Measurements from ENCODE around the gene TMEM179B. TPM values are rescaled to one million over a fixed set of nuclear protein-coding genes. Genes with fewer than 3 reads are reported as not detected.
A peak's percentile ranks its signal among the peaks of the same experiment; 100 is the strongest.

The TMEM179B gene
- total and polyA plus RNA-seq, 9 of the 15 experiments (the other 6 are each of a cell fraction or from before 2014, with no cell fraction given) = 27.7 to 105 (median 37.0) TPM

DNA sequence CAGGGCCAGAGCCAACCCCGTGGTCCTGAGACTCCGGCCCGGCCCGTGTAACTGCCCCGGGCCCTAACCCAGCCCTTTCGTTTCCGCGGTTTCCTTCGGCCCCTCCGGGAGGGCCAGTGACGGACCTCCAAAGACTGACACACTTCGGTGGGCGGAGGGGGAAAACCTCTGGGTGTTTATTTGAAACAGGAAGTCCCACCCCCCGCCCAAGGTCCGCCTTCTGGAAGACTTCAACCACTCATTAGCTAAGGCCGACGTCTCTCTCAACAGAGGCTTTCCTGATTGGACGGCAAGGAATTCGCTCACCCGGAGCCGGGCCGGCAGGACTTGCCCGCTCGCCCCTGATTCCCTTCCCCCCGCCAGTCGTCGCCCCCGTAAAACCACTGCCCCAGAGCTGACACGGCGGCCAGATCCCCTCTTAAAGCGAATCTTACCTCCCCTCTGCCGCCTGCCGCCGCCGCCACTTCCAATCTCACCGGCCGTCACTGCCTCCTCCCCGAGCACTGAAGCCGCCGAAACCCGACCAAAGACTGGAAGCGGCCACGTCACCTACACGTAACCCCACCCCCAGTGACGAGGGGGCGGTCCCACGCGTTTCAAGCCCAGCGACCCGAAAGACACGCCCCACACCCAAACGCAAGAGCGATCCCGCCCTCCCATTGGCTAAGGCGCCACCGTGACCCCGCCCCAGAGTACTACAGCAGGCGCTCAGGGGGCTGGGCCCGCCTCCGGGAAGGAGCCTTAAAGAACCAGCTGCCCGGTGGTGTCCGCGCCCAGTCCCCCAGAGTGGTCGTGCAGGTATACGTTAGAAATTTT lies 44.5 kb downstream of the TMEM179B start, which contains the start of gene STX5 (continued):
- TF ChIP-seq ZBTB7A (IDR thresholded peaks at IDR 0.05; ENCODE audit: borderline replicate concordance, control insufficient read depth, low read depth, low read length) (peak; percentile 23; the same call in 1 of the 2 replicates), ETV5 (CRISPR knock-in tag; IDR thresholded peaks at IDR 0.05; ENCODE audit: low read depth) (no peak), ESRRB (CRISPR knock-in tag; IDR thresholded peaks at IDR 0.05; ENCODE audit: borderline replicate concordance) (no peak), ZNF584 (CRISPR knock-in tag; IDR thresholded peaks at IDR 0.05; ENCODE audit: low read depth) (no peak), BRD4 (IDR thresholded peaks at IDR 0.05) (no peak), RFX1 (IDR thresholded peaks at IDR 0.05) (no peak), GABPB2 (CRISPR knock-in tag; conservative IDR thresholded peaks at IDR 0.05) (no peak), ZNF551 (CRISPR knock-in tag; IDR thresholded peaks at IDR 0.05) (no peak)
- TF ChIP-seq, protein P1, sequence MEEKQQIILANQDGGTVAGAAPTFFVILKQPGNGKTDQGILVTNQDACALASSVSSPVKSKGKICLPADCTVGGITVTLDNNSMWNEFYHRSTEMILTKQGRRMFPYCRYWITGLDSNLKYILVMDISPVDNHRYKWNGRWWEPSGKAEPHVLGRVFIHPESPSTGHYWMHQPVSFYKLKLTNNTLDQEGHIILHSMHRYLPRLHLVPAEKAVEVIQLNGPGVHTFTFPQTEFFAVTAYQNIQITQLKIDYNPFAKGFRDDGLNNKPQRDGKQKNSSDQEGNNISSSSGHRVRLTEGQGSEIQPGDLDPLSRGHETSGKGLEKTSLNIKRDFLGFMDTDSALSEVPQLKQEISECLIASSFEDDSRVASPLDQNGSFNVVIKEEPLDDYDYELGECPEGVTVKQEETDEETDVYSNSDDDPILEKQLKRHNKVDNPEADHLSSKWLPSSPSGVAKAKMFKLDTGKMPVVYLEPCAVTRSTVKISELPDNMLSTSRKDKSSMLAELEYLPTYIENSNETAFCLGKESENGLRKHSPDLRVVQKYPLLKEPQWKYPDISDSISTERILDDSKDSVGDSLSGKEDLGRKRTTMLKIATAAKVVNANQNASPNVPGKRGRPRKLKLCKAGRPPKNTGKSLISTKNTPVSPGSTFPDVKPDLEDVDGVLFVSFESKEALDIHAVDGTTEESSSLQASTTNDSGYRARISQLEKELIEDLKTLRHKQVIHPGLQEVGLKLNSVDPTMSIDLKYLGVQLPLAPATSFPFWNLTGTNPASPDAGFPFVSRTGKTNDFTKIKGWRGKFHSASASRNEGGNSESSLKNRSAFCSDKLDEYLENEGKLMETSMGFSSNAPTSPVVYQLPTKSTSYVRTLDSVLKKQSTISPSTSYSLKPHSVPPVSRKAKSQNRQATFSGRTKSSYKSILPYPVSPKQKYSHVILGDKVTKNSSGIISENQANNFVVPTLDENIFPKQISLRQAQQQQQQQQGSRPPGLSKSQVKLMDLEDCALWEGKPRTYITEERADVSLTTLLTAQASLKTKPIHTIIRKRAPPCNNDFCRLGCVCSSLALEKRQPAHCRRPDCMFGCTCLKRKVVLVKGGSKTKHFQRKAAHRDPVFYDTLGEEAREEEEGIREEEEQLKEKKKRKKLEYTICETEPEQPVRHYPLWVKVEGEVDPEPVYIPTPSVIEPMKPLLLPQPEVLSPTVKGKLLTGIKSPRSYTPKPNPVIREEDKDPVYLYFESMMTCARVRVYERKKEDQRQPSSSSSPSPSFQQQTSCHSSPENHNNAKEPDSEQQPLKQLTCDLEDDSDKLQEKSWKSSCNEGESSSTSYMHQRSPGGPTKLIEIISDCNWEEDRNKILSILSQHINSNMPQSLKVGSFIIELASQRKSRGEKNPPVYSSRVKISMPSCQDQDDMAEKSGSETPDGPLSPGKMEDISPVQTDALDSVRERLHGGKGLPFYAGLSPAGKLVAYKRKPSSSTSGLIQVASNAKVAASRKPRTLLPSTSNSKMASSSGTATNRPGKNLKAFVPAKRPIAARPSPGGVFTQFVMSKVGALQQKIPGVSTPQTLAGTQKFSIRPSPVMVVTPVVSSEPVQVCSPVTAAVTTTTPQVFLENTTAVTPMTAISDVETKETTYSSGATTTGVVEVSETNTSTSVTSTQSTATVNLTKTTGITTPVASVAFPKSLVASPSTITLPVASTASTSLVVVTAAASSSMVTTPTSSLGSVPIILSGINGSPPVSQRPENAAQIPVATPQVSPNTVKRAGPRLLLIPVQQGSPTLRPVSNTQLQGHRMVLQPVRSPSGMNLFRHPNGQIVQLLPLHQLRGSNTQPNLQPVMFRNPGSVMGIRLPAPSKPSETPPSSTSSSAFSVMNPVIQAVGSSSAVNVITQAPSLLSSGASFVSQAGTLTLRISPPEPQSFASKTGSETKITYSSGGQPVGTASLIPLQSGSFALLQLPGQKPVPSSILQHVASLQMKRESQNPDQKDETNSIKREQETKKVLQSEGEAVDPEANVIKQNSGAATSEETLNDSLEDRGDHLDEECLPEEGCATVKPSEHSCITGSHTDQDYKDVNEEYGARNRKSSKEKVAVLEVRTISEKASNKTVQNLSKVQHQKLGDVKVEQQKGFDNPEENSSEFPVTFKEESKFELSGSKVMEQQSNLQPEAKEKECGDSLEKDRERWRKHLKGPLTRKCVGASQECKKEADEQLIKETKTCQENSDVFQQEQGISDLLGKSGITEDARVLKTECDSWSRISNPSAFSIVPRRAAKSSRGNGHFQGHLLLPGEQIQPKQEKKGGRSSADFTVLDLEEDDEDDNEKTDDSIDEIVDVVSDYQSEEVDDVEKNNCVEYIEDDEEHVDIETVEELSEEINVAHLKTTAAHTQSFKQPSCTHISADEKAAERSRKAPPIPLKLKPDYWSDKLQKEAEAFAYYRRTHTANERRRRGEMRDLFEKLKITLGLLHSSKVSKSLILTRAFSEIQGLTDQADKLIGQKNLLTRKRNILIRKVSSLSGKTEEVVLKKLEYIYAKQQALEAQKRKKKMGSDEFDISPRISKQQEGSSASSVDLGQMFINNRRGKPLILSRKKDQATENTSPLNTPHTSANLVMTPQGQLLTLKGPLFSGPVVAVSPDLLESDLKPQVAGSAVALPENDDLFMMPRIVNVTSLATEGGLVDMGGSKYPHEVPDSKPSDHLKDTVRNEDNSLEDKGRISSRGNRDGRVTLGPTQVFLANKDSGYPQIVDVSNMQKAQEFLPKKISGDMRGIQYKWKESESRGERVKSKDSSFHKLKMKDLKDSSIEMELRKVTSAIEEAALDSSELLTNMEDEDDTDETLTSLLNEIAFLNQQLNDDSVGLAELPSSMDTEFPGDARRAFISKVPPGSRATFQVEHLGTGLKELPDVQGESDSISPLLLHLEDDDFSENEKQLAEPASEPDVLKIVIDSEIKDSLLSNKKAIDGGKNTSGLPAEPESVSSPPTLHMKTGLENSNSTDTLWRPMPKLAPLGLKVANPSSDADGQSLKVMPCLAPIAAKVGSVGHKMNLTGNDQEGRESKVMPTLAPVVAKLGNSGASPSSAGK (IDR thresholded peaks at IDR 0.05) = no peak
- TF ChIP-seq, protein P2, sequence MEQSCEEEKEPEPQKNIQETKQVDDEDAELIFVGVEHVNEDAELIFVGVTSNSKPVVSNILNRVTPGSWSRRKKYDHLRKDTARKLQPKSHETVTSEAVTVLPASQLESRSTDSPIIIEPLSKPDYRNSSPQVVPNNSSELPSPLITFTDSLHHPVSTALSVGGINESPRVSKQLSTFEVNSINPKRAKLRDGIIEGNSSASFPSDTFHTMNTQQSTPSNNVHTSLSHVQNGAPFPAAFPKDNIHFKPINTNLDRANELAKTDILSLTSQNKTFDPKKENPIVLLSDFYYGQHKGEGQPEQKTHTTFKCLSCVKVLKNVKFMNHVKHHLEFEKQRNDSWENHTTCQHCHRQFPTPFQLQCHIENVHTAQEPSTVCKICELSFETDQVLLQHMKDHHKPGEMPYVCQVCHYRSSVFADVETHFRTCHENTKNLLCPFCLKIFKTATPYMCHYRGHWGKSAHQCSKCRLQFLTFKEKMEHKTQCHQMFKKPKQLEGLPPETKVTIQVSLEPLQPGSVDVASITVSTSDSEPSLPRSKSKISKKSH (CRISPR knock-in tag; IDR thresholded peaks at IDR 0.05) = no peak
- TF ChIP-seq, protein P3, sequence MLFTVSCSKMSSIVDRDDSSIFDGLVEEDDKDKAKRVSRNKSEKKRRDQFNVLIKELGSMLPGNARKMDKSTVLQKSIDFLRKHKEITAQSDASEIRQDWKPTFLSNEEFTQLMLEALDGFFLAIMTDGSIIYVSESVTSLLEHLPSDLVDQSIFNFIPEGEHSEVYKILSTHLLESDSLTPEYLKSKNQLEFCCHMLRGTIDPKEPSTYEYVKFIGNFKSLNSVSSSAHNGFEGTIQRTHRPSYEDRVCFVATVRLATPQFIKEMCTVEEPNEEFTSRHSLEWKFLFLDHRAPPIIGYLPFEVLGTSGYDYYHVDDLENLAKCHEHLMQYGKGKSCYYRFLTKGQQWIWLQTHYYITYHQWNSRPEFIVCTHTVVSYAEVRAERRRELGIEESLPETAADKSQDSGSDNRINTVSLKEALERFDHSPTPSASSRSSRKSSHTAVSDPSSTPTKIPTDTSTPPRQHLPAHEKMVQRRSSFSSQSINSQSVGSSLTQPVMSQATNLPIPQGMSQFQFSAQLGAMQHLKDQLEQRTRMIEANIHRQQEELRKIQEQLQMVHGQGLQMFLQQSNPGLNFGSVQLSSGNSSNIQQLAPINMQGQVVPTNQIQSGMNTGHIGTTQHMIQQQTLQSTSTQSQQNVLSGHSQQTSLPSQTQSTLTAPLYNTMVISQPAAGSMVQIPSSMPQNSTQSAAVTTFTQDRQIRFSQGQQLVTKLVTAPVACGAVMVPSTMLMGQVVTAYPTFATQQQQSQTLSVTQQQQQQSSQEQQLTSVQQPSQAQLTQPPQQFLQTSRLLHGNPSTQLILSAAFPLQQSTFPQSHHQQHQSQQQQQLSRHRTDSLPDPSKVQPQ (CRISPR knock-in tag; IDR thresholded peaks at IDR 0.05; ENCODE audit: borderline replicate concordance) = no peak
